ENCODE results near the gene HECTD1.
"Not testable (repeated sequence)": the region's sequence is repeated elsewhere in the genome, so short reads cannot be mapped to it uniquely, and the experiment has no call there.

Gene HECTD1

GRCh38 chr14:31138301-31138700, 69.3 kb downstream of the HECTD1 start:
- no peak for DNase-seq

- no peak for DNase-seq
Measured at GRCh38 chr14:31137214-31137889, 70.2 kb downstream of the HECTD1 start.

GRCh38 chr14:31133133-31133532, 74.5 kb downstream of the HECTD1 start:
- DNase-seq, result no peak

- no peak for DNase-seq
Measured at GRCh38 chr14:31128601-31129526, 78.7 kb downstream of the HECTD1 start.

DNA sequence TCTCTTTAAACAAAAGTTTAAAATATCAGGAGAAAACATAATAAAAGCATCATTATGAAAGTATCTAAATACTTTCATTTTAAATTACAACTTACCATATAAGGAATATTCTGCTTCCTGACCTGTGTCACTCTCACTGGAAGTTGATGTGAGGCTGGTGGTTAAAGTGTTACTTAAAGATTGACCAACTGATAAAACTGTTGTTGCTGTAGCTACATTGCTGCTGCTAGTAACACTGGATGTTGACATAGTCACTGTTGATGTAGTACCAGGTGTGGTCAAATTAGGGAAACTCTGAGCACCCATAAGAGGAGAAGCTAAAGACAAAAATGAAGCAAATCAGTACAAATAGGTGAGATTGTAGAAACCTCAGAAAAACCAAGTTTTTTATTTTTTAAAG, 79.9 kb downstream of the HECTD1 start:
- DNase-seq, result no peak

- DNase-seq, result no peak
Measured at GRCh38 chr14:31126680-31127079, 80.9 kb downstream of the HECTD1 start.

GRCh38 chr14:31125231-31125630, 82.4 kb downstream of the HECTD1 start:
- DNase-seq, result no peak

DNA sequence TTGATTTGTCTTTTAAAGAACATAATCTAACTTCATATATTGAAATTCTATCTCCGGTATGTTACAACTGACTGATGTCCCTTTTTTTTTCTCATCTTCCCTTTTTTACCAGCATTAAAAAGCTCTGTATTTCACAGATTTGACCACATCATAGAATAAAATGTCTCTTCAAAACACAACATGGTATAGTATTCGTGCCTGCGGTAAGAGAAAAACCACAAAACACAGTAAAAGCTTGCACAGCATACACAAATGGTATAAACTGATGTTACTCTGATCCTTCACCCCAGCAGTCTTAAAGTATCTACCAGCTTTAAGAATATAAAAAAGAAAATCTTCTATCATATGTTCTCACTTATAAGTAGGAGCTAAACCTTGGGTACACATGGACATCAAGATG, 83.4 kb downstream of the HECTD1 start:
- no peak for DNase-seq

DNA sequence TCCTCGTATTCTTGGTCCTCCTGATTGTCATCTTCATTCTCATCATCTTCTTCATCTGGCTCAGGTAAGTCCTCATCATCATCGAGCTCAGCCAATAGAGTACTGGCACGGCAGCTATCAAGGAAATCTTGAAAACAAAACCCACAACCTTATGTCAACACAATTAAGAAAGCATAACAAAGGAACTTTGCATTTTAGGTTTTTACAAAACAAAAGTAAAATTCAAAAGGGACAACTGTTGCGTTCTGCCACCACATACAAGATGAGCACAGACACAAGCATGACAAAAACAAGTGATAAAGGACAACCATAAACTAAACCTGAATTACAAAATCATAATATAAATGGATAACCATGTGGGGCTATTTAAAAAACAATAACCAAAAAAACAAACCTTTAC, 84.7 kb downstream of the HECTD1 start:
- no peak for DNase-seq

DNA sequence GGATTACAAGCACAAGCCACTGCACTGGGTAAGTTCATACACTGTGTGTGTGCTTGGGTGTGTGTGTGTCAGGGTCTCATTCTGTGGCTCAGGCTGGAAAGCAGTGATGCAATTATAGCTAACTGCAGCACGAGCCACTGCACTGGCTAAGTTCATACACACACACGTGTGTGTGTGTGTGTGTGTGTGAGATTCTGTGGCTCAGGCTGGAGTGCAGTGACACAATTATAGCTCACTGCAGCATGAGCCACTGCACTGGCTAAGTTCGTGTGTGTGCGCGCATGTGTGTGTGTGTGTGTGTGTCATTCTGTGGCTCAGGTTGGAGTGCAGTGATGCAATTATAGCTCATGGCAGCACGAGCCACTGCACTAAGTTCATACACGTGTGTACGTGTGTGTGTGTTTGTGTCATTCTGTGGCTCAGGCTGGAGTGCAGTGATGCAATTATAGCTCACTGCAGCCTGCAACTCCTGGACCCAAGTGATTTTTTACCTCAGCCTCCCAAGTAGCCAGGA, 85.4 kb downstream of the HECTD1 start:
- no peak for DNase-seq

DNA sequence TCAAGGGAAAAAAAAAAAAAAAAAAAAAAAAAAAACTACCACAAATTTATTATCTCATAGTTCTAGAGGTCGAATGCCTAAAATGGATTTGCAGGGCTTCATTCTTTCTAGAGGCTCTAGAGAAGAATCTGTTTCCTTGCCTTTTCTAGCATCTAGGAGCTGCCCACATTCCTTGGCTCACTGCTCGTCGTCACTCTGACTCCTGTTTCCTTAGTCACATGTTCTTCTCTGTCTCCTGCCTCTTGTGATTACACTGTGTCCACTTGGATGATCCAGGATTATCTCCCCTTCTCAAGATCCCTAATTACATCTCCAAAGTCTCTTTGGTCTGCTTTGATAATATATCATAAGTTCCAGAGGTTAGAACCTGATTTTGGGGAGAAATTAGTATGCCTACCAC, 88.7 kb downstream of the HECTD1 start:
- DNase-seq, result no peak

DNA sequence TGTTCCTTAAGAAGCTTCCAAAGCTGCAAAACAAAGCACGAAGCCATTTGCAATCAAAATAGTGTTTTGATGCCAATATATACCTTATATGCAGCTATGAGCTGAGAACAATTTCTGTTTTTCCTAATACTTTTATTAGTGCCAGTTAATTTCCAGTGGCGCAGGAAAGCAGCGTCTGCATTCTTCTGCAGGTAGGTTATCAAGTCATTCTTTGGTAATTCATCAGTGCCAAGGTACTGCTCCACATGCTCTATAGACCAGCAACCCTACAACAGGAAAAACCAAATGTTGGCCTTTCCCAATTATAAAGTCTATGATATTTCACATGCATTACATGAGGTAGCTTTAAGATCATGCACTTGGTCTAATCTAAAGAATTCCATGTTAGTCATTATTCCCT, 93.8 kb downstream of the HECTD1 start:
- no peak for DNase-seq

- no peak for DNase-seq
Measured at GRCh38 chr14:31110872-31111271, 96.7 kb downstream of the HECTD1 start.

DNA sequence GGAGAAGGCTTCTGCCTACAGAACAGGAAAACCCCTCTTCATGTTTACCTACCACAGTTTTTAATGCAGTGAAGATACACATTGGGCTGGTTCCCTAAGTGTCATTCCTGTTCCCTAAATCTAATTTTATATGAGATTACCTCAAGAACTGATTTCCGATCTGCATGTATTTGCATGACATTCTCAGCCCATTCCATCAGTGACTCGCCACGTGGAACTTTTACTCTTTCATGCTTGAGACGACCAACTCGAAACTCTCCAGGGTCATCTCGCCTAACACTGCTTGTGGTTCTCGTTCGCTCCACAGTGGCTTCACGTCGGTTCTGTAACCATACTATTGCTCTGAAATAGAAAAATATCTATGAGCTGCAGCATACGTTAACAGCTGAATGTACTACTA, 98.3 kb downstream of the HECTD1 start:
- DNase-seq, result no peak

- no peak for DNase-seq
Measured at GRCh38 chr14:31106768-31107167, 100.8 kb downstream of the HECTD1 start.

- DNase-seq, result no peak
Measured at GRCh38 chr14:31097081-31097480, 110.5 kb downstream of the HECTD1 start.

DNA sequence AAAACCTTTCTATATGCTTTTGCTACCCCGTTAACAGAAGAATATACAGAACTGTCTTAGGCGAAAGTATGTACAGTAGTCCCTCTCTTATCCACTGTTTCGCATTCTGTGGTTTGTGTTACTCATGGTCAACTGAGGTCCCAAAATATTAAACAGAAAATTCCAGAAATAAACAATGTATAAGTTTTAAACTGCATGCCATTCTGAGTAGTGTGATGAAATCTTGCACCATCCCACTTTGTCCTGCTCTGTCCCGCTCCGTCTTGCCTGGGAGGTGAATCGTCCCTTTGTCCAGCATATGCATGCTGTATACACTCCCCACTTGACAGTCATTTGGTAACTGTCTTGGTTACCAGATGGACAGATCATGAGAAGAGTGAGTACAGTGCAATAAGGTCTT, 111.3 kb downstream of the HECTD1 start:
- DNase-seq, result no peak

DNA sequence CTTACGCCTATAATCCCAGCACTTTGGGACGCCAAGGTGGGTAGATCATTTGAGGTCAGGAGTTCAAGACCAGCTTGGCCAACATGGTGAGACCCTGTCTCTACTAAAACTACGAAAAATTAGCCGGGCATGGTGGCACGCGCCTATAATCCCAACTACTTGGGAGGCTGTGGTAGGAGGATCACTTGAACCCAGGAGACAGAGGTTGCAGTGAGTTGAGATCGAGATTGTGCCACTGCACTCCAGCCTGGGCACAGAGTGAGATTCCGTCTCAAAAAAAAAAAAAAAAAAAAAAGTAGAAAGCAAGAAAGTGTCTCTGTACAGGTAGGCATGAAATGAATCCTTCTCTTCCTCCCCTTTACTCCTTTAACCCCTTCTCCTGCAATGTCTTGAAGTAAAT, 111.8 kb downstream of the HECTD1 start:
- not testable (repeated sequence) for DNase-seq

DNA sequence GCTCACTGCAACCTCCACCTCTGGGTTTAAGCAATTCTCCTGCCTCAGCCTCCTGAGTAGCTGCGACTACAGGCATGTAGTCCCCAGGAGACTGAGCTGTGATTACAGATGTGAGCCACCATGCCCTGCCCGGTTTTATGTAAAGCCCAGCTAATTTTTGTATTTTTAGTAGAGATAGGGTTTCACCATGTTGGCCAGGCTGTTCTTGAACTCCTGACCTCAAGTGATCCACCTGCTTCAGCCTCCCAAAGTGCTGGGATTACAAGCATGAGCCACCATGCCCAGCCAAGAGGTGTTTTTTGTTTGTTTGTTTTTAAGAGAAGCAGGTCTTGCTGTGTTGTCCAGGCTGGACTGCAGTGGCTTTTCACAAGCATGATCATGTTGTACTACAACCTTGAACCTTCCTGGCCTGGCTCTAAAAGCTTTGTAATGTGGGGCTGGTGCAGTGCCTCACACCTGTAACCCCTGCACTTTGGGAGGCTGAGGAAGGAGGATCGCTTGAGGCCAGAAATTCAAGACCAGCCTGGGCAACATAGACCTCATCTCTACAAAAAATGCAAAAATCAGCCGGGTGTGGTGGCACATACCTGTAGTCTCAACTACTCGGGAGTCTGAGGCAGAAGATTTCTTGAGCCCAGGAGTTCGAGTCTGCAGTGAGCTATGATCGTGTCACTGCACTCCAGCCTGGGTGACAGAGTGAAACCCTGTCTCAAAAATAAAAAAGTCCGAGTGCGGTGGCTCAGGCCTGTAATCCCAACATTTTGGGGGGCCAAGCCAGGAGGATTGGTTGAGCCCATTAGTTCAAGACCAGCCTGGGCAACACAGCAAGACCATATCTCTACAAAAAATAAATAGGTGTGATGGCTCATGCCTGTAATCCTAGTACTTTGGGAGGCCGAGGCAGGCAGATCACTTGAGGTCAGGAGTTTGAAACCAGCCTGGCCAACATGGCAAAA, 113.4 kb downstream of the HECTD1 start:
- not testable (repeated sequence) for DNase-seq

GRCh38 chr14:31092160-31092708, 115.4 kb downstream of the HECTD1 start:
- no peak for DNase-seq

DNA sequence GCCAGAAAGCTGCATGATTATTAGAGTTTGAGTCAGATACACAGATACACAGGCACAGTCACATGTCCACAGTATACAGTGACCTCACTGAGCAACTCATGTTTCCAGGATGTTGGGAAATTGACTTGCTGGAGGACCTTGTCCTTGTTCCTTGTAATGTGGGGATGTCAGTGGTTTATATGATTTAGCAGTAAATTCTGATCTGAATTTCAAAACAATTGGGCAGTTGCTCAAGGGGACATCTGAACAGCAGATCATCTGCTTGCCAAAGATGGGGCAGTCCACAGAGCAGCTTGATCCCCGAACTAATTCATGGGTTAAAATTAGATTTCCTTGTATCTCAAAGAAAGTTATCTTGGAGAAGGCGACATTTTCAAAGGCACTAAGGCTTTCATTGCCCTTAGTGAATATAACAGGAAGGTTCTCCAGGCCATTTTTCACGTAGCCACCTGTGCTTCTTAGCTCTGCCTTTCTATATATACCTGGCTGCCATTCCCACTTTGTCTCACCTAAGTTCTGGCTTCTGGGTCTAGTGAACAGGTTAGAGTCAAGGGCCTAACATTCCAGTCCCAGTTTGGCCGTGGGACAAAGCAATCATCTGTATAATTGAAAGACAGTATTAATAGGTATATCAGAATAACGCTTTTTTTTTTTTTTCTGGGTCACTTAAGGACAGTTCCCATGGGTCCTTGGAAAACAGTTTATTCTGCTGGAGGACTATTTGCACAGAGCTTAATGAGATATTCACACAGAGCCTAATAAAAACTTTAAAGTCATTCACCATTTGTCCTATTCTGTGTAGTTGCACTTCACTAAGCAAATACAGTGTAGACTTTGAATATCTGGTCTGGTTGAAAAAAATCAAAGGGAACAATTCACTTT, 116.5 kb downstream of the HECTD1 start:
- no peak for DNase-seq

- not testable (repeated sequence) for DNase-seq
Measured at GRCh38 chr14:31086466-31086865, 121.1 kb downstream of the HECTD1 start.
